ENCODE results near the gene CAPN14. TPM values are rescaled to one million over a fixed set of nuclear protein-coding genes. Genes with fewer than 3 reads are reported as not detected.

CAPN14 gene
- total and polyA plus RNA-seq, 2 of the 4 experiments (the other 2 are of a cell fraction), result under 0.01 to 0.09 TPM

DNA sequence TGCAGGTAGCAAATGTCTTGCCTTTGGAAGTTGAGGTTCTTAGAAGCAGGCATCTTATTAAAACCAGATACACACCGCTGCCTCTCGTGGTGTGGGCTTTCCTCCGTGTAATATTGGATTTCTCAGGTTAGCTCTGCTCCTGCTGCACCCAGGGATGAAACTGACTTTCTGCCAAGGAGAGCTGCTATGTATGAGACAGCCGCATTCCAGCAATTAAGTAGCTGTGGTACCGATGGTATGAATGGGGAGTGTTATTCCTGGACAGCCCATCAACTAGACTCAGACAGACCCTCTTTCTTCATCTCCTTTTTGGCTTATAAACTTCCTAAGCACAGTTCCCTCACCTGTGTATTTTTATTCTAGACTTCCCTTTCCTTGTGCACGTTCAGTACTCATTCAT, 9.8 kb upstream of the CAPN14 start:
- H3K4me1 ChIP-seq (ENCODE audit: control insufficient read depth, insufficient read depth, low read length), result peaks cover 2% of the 10 kb centered on the region
- DNase-seq, result no peak
- no TSS peak for BruUV-seq (replicated peaks)
- H4K91ac ChIP-seq (ENCODE audit: insufficient read depth, low read depth, low read length), result no peak overlapping the region
- H3K56ac ChIP-seq (ENCODE audit: extremely low read depth, insufficient read depth, low read length), result no peak overlapping the region
- H3K4me2 ChIP-seq (ENCODE audit: low read depth, low read length), result no peak overlapping the region
- H3K36me3 ChIP-seq (ENCODE audit: control insufficient read depth, insufficient read depth, low read length), result no peaks in the 10 kb centered on the region
- no peak overlapping the region for H3K4ac ChIP-seq (ENCODE audit: low read depth, low read length)
- H2BK15ac ChIP-seq (ENCODE audit: low read depth, low read length), result no peak overlapping the region
- no peak overlapping the region for H2AK9ac ChIP-seq (replicated peaks; ENCODE audit: low read depth, low read length, poor library complexity)
- intact Hi-C loops (cut with micrococcal nuclease), result no loop called here
- H4K8ac ChIP-seq (ENCODE audit: low read depth in 2 of 2, low read length in 2 of 2), result no peak overlapping the region
- H2BK120ac ChIP-seq (ENCODE audit: low read depth, low read length), result no peak overlapping the region
- H3K9me1 ChIP-seq (ENCODE audit: insufficient read depth, low read length), result no peaks in the 10 kb centered on the region
- no peak overlapping the region for H4K5ac ChIP-seq (ENCODE audit: low read depth, low read length)
- no peaks in the 10 kb centered on the region for H3K79me1 ChIP-seq (ENCODE audit: low read depth in 1 of 2, low read length in 2 of 2)
- no peak overlapping the region for H2AK5ac ChIP-seq (ENCODE audit: low read depth, low read length)
- peaks cover 25% of the 10 kb centered on the region for H3K27me3 ChIP-seq (ENCODE audit: control insufficient read depth, insufficient read depth, low read length)
- dilution Hi-C loops (cut with HindIII; ENCODE audit: low sequenced_read_pairs, unreplicated experiment), result no loop called here
- H3K9me3 ChIP-seq (ENCODE audit: control insufficient read depth, insufficient read depth, low read length), result no peaks in the 10 kb centered on the region
- no peak overlapping the region for H2AFZ ChIP-seq (replicated peaks; ENCODE audit: low read length, poor library complexity)
- no peak overlapping the region for H3K27ac ChIP-seq (ENCODE audit: insufficient read depth, low read length)
- in situ Hi-C loops (cut with MboI; ENCODE audit: low sequenced_read_pairs), result no loop called here
- WGBS, 2 experiments (ENCODE audit: extremely low coverage in 2 of 2, insufficient read length in 1 of 2), result 100% methylated on average over 1 of the region's 6 CpGs; no CpG with 5 or more reads in 1 of the 2 experiments
- ChIA-PET POLR2A (ENCODE audit: unreplicated experiment) (no interaction called here), CTCF (no interaction called here)
- no peak overlapping the region for H3K4me3 ChIP-seq (ENCODE audit: insufficient read depth, low read depth, low read length)
- H3K14ac ChIP-seq (replicated peaks; ENCODE audit: low read depth, low read length), result no peak overlapping the region
- H2BK20ac ChIP-seq (ENCODE audit: low read depth, low read length), result no peak overlapping the region
- no peak overlapping the region for H3K18ac ChIP-seq (ENCODE audit: low read depth, low read length)
- H4K20me1 ChIP-seq (ENCODE audit: insufficient read depth, low read length), result no peaks in the 10 kb centered on the region
- H3K9ac ChIP-seq (ENCODE audit: low read depth, low read length), result no peak overlapping the region
- TF ChIP-seq RFX5 (IDR thresholded peaks at IDR 0.05; ENCODE audit: low read depth, low read length), result no peak
- no peak for TF ChIP-seq MXI1 (IDR thresholded peaks at IDR 0.05; ENCODE audit: borderline replicate concordance, low read depth, low read length)
- no peak for TF ChIP-seq RCOR1 (IDR thresholded peaks at IDR 0.05; ENCODE audit: insufficient replicate concordance, low read length)
- TF ChIP-seq CHD1 (IDR thresholded peaks at IDR 0.05; ENCODE audit: low read depth, low read length), result no peak
- no peak for TF ChIP-seq SMC3 (IDR thresholded peaks at IDR 0.05; ENCODE audit: low read depth, low read length)
- TF ChIP-seq MAZ (IDR thresholded peaks at IDR 0.05; ENCODE audit: borderline replicate concordance, low read depth, low read length), result no peak
- no peak for TF ChIP-seq MAFK (IDR thresholded peaks at IDR 0.05; ENCODE audit: low read depth, low read length)
- TF ChIP-seq, protein P1, sequence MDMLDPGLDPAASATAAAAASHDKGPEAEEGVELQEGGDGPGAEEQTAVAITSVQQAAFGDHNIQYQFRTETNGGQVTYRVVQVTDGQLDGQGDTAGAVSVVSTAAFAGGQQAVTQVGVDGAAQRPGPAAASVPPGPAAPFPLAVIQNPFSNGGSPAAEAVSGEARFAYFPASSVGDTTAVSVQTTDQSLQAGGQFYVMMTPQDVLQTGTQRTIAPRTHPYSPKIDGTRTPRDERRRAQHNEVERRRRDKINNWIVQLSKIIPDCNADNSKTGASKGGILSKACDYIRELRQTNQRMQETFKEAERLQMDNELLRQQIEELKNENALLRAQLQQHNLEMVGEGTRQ (IDR thresholded peaks at IDR 0.05; ENCODE audit: low read depth, low read length), result no peak
- no peak for TF ChIP-seq BHLHE40 (IDR thresholded peaks at IDR 0.05; ENCODE audit: low read depth, low read length)
- H3K23ac ChIP-seq (ENCODE audit: low read depth, low read length), result no peak overlapping the region
- no peak; the same call in 1 of the 2 replicates for ATAC-seq (ENCODE audit: low read depth)
- no peak overlapping the region for H2BK5ac ChIP-seq (ENCODE audit: low read depth, low read length, poor library complexity, severe bottlenecking)
